H1 (cell line): ENCODE measurements around the gene SMYD1. TPM values are rescaled to one million over a fixed set of nuclear protein-coding genes. Genes with fewer than 3 reads are reported as not detected.

Source experiments
- CTCF ChIA-PET: fragments of 300-600 bp; sonication (Branson Sonifier 250); formaldehyde crosslinking; loops from one replicate; lab custom pipeline; 2021; ENCODE audit not compliant: partially characterized antibody; lab: Charles Lee
- POLR2A ChIA-PET: fragments of 300-600 bp; sonication (Branson Sonifier 250); formaldehyde crosslinking; loops from one replicate; lab custom pipeline; 2021; ENCODE audit warnings: inconsistent platforms; ENCODE audit not compliant: partially characterized antibody; lab: Charles Lee
- DNase-seq, 2 experiments: peaks; one replicate each; pipeline versions ENCODE4 v3.0.0 to v3.0.0-alpha.2; 2010 to 2022; ENCODE audit warnings: low spot score in 2 of 2, low read depth in 1 of 2, mixed read lengths in 1 of 2
- FAIRE-seq: peaks from 2 replicates; lab custom pipeline; 2011; peaks lifted over from hg19 to GRCh38; lab: Jason Lieb, UNC
- H2AFZ ChIP-seq: 2 replicates; pipeline ENCODE4 v1.8.1; 2012; ENCODE audit warnings: low read length, inconsistent platforms
- H2AK5ac ChIP-seq: 2 replicates; pipeline ENCODE4 v1.6.1; 2013; ENCODE audit warnings: low read depth, low read length
- H2BK120ac ChIP-seq: replicated peaks from 2 replicates; pipeline ENCODE3; 2013; ENCODE audit warnings: low read depth, low read length, inconsistent platforms
- H2BK12ac ChIP-seq: 2 replicates; pipeline ENCODE4 v1.6.1; 2013; ENCODE audit warnings: low read depth, low read length
- H2BK15ac ChIP-seq: 2 replicates; pipeline ENCODE4 v1.6.1; 2013; ENCODE audit warnings: low read length
- H2BK20ac ChIP-seq: 2 replicates; pipeline ENCODE4 v1.6.1; 2013; ENCODE audit warnings: low read length
- H2BK5ac ChIP-seq: 2 replicates; pipeline ENCODE4 v1.6.1; 2013; ENCODE audit warnings: low read depth, low read length
- H3K14ac ChIP-seq: 2 replicates; pipeline ENCODE4 v1.6.1; 2013; ENCODE audit warnings: inconsistent platforms; ENCODE audit not compliant: insufficient read length
- H3K18ac ChIP-seq: 2 replicates; pipeline ENCODE4 v1.6.1; 2013; ENCODE audit warnings: low read length; ENCODE audit errors: extremely low read depth
- H3K23ac ChIP-seq: 2 replicates; pipeline ENCODE4 v1.6.1; 2013; ENCODE audit warnings: inconsistent platforms; ENCODE audit not compliant: insufficient read length
- H3K23me2 ChIP-seq: 2 replicates; pipeline ENCODE4 v1.6.1; 2013; ENCODE audit warnings: low read depth, low read length
- H3K27ac ChIP-seq: 2 replicates; pipeline ENCODE4 v1.6.1; 2011; ENCODE audit warnings: low read depth, low read length, inconsistent platforms
- H3K27me3 ChIP-seq, 4 experiments: replicated peaks in 1 of 4; 1 replicate in 1 of 4; 2 replicates in 3 of 4; pipeline versions ENCODE4 v1.6.1 to v1.8.1; 2011 to 2013; ENCODE audit warnings: low read length in 3 of 4, mild to moderate bottlenecking in 3 of 4, inconsistent platforms in 2 of 4, mixed read lengths in 2 of 4, moderate library complexity in 1 of 4; ENCODE audit not compliant: control insufficient read depth in 3 of 4, insufficient read depth in 3 of 4; ENCODE audit errors: extremely low read depth in 1 of 4
- H3K36me3 ChIP-seq, 4 experiments: 2 replicates each; pipeline versions ENCODE4 v1.6.1 to v1.8.1; 2011 to 2013; ENCODE audit warnings: mild to moderate bottlenecking in 4 of 4, low read length in 3 of 4, moderate library complexity in 2 of 4, control low read depth in 1 of 4, inconsistent platforms in 1 of 4; ENCODE audit not compliant: insufficient read depth in 4 of 4, control insufficient read depth in 2 of 4
- H3K4ac ChIP-seq: replicated peaks from 2 replicates; pipeline ENCODE3; 2013; ENCODE audit warnings: low read length, low read depth, mixed read lengths, inconsistent platforms; ENCODE audit not compliant: insufficient read length
- H3K4me1 ChIP-seq, 4 experiments: replicated peaks in 1 of 4; 1 replicate in 1 of 4; 2 replicates in 3 of 4; pipeline versions ENCODE4 v1.6.1 to v1.8.1; 2011 to 2013; ENCODE audit warnings: low read length in 3 of 4, inconsistent platforms in 2 of 4, mixed read lengths in 1 of 4; ENCODE audit not compliant: insufficient read depth in 4 of 4, control insufficient read depth in 3 of 4
- H3K4me2 ChIP-seq, 2 experiments: 2 replicates each; pipeline versions ENCODE4 v1.6.1 to v1.8.1; 2011 to 2013; ENCODE audit warnings: low read depth in 2 of 2, low read length in 2 of 2, control low read depth in 1 of 2, inconsistent platforms in 1 of 2, mild to moderate bottlenecking in 1 of 2; ENCODE audit not compliant: insufficient read depth in 1 of 2
- H3K4me3 ChIP-seq, 4 experiments: fragments of 200-600, 300-600 bp in 1 of 4; sonication (generic), shearing (Covaris generic), sonication (Bioruptor Twin) in 1 of 4; 2 replicates each; pipeline versions ENCODE4 v1.5.1 to v1.8.1; 2011 to 2016; ENCODE audit warnings: low read length in 4 of 4, low read depth in 3 of 4, control low read depth in 2 of 4, inconsistent platforms in 2 of 4, mild to moderate bottlenecking in 2 of 4, mixed read lengths in 1 of 4, moderate library complexity in 1 of 4; ENCODE audit not compliant: insufficient read depth in 2 of 4; ENCODE audit errors: extremely low read depth in 1 of 4
- H3K56ac ChIP-seq: replicated peaks from 2 replicates; pipeline ENCODE3; 2013; ENCODE audit warnings: low read depth, mild to moderate bottlenecking, mixed read lengths, low read length, inconsistent platforms; ENCODE audit not compliant: insufficient read length
- H3K79me1 ChIP-seq: 2 replicates; pipeline ENCODE4 v1.6.1; 2013; ENCODE audit warnings: low read depth, low read length, control low read depth
- H3K79me2 ChIP-seq, 2 experiments: 2 replicates each; pipeline versions ENCODE4 v1.6.1 to v1.8.1; 2012 to 2013; ENCODE audit warnings: low read length in 2 of 2, mild to moderate bottlenecking in 2 of 2, inconsistent platforms in 1 of 2; ENCODE audit not compliant: insufficient read depth in 2 of 2, control insufficient read depth in 1 of 2
- H3K9ac ChIP-seq, 4 experiments: replicated peaks in 1 of 4; 1 replicate in 1 of 4; 2 replicates in 3 of 4; pipeline versions ENCODE4 v1.6.1 to v1.8.1; 2011 to 2013; ENCODE audit warnings: low read depth in 3 of 4, low read length in 3 of 4, control low read depth in 2 of 4, mild to moderate bottlenecking in 2 of 4, moderate library complexity in 2 of 4, inconsistent platforms in 1 of 4; ENCODE audit errors: extremely low read depth in 1 of 4
- H3K9me3 ChIP-seq, 2 experiments: 2 replicates each; pipeline versions ENCODE4 v1.6.1 to v1.8.1; 2012 to 2013; ENCODE audit warnings: mild to moderate bottlenecking in 2 of 2, moderate library complexity in 2 of 2, control low read depth in 1 of 2, inconsistent platforms in 1 of 2, low read depth in 1 of 2, low read length in 1 of 2, mixed read lengths in 1 of 2; ENCODE audit not compliant: insufficient read depth in 2 of 2
- H4K20me1 ChIP-seq, 2 experiments: replicated peaks in 1 of 2; 2 replicates each; pipeline versions ENCODE3 to v1.8.1; 2011 to 2013; ENCODE audit warnings: inconsistent platforms in 2 of 2, low read length in 2 of 2, mild to moderate bottlenecking in 1 of 2; ENCODE audit not compliant: insufficient read depth in 2 of 2, control insufficient read depth in 1 of 2
- H4K5ac ChIP-seq: 2 replicates; pipeline ENCODE4 v1.6.1; 2013; ENCODE audit warnings: low read length, low read depth, mixed read lengths, inconsistent platforms; ENCODE audit not compliant: insufficient read length
- H4K8ac ChIP-seq: 2 replicates; pipeline ENCODE4 v1.8.0; 2013; ENCODE audit warnings: mild to moderate bottlenecking, moderate library complexity, low read length, inconsistent platforms; ENCODE audit not compliant: insufficient read depth; ENCODE audit errors: extremely low read depth
- H4K91ac ChIP-seq: replicated peaks from 2 replicates; pipeline ENCODE3; 2013; ENCODE audit warnings: low read length, mixed read lengths, inconsistent platforms; ENCODE audit not compliant: insufficient read length
- BRCA1 ChIP-seq: IDR thresholded peaks from 2 replicates; pipeline ENCODE4 v1.6.1; 2012; ENCODE audit warnings: low read depth, low read length, improper control_type of control experiment
- CBX8 ChIP-seq: fragments of 300-800, 300-1000 bp; sonication (generic); IDR thresholded peaks from 2 replicates; pipeline ENCODE4 v1.7.1; 2016; ENCODE audit warnings: low read depth, low read length, borderline replicate concordance
- EGR1 ChIP-seq: IDR thresholded peaks from 2 replicates; pipeline ENCODE4 v1.6.1; 2011; ENCODE audit warnings: low read depth, low read length, borderline replicate concordance
- KDM4A ChIP-seq: IDR thresholded peaks from one replicate; pipeline ENCODE4 v1.7.1; 2012; ENCODE audit warnings: low read depth, mild to moderate bottlenecking, moderate library complexity, low read length, inconsistent platforms; ENCODE audit not compliant: severe bottlenecking
- POLR2A ChIP-seq, 2 experiments: IDR thresholded peaks; 1 replicate in 1 of 2; 2 replicates in 1 of 2; pipeline ENCODE4 v1.6.1; 2011; ENCODE audit warnings: low read depth in 2 of 2, low read length in 2 of 2, mild to moderate bottlenecking in 2 of 2; ENCODE audit errors: control extremely low read depth in 1 of 2
- POU5F1 ChIP-seq: IDR thresholded peaks from 2 replicates; pipeline ENCODE4 v1.6.1; 2011; ENCODE audit warnings: low read depth, mild to moderate bottlenecking, low read length, moderate library complexity
- SP1 ChIP-seq: IDR thresholded peaks from 2 replicates; pipeline ENCODE4 v1.6.1; 2011; ENCODE audit warnings: low read depth, low read length
- WGBS, 2 experiments: shearing (Covaris generic) in 1 of 2; methylation state at CpG; one replicate each; pipeline versions ENCODE4 v1.1.6 to v1.1.7; 2013 to 2015; ENCODE audit warnings: low lambda C conversion rate in 2 of 2, mixed read lengths in 2 of 2, inconsistent platforms in 1 of 2, low coverage in 1 of 2, missing lambda C conversion rate in 1 of 2; ENCODE audit not compliant: insufficient replicate concordance in 2 of 2, insufficient coverage in 1 of 2, insufficient read length in 1 of 2; ENCODE audit errors: extremely low coverage in 1 of 2, missing lambda C conversion rate in 1 of 2; 5-methylcytosine and 5-hydroxymethylcytosine counted together
- polyA plus RNA-seq, 7 experiments: library from polyadenylated mRNA; depleted of rRNA in 3 of 7; stranded (reverse) in 5 of 7; unstranded in 2 of 7; fragments of >200 nt in 5 of 7; fragments of 200-250 nt in 2 of 7; gene quantifications; 1 replicate in 5 of 7; 2 replicates in 1 of 7; 4 replicates in 1 of 7; pipeline versions ENCODE4 v1.2.1 to v1.2.3, GENCODE V29; 2011 to 2013; ENCODE audit warnings: missing spikeins in 2 of 7, mixed read lengths in 2 of 7
- total RNA-seq: library from RNA; stranded (reverse); fragmentation: NEBNext Ultra II Directional; extraction: Animal tissue kit (Norgen Biotek cat#: 25700); gene quantifications from 2 replicates; pipeline ENCODE4 v1.2.1, GENCODE V29; 2021

Gene SMYD1
- total and polyA plus RNA-seq, 2 of the 8 experiments (the other 6 are each of a cell fraction or from before 2014, with no cell fraction given) = 0.06 TPM; not detected in 1

GRCh38 chr2:88048541-88048940 is 19.1 kb upstream of the SMYD1 start:
- no peak overlapping the region for H3K4me2 ChIP-seq
- H3K27ac ChIP-seq = no peak overlapping the region
- H2BK15ac ChIP-seq = no peak overlapping the region
- H4K5ac ChIP-seq = no peak overlapping the region
- H4K8ac ChIP-seq = no peak overlapping the region
- no peaks in the 10 kb centered on the region; the same call in 1 of the 2 replicates for H3K79me1 ChIP-seq
- H3K9me3 ChIP-seq = no peaks in the 10 kb centered on the region
- POLR2A ChIA-PET = interaction anchor here (1.7 to 2.1 kb wide), 2 partner anchors 11 to 31 kb away, joined by 5 to 9 read pairs; partner anchors contain the start of gene RNU2-63P
- H3K18ac ChIP-seq = no peak overlapping the region
- no peak overlapping the region for H2BK5ac ChIP-seq
- no peak overlapping the region for H3K14ac ChIP-seq
- H3K23ac ChIP-seq = no peak overlapping the region
- 90% methylated on average over 3 of the region's 3 CpGs; no CpG with 5 or more reads in 1 of the 2 experiments for WGBS, 2 experiments
- DNase-seq = no peak
- H2AFZ ChIP-seq = no peak overlapping the region
- H2BK12ac ChIP-seq = no peak overlapping the region
- H3K4me3 ChIP-seq = no peak overlapping the region
- H3K4me1 ChIP-seq = no peaks in the 10 kb centered on the region; a peak in 1 of 7 replicates
- H3K9ac ChIP-seq = no peak overlapping the region
- peaks cover 0 to 6% of the 10 kb centered on the region in 2 experiments; a peak in 1 of 4 replicates for H3K79me2 ChIP-seq
- CTCF ChIA-PET = interaction anchor here (2.2 to 3.0 kb wide), 3 partner anchors 11 to 112 kb away, joined by 8 to 16 read pairs (median 12); no protein-coding TSS in a partner anchor
- H3K27me3 ChIP-seq = no peaks in the 10 kb centered on the region
- no peak overlapping the region for H2BK120ac ChIP-seq
- peaks cover 0 to 13% (median 2%) of the 10 kb centered on the region in 4 experiments; a peak in 3 of 8 replicates for H3K36me3 ChIP-seq
- no peak overlapping the region for H2BK20ac ChIP-seq
- no peak overlapping the region for H3K56ac ChIP-seq
- no peak overlapping the region for H4K91ac ChIP-seq
- H3K4ac ChIP-seq = no peak overlapping the region
- H2AK5ac ChIP-seq = no peak overlapping the region
- H4K20me1 ChIP-seq = peaks cover 0 to 2% of the 10 kb centered on the region in 2 experiments
- no peaks in the 10 kb centered on the region for H3K23me2 ChIP-seq
- no peak for FAIRE-seq
- no peak for TF ChIP-seq SP1
- no peak for TF ChIP-seq EGR1
- TF ChIP-seq KDM4A = no peak
- no peak for TF ChIP-seq POLR2A (IDR thresholded peaks at IDR 0.05; ENCODE audit: control extremely low read depth in 1 of 2, low read depth in 2 of 2, low read length in 2 of 2)
- TF ChIP-seq CBX8 = no peak
- TF ChIP-seq BRCA1 = no peak
- TF ChIP-seq POU5F1 = no peak
